ENCODE measurements around the gene CDH4. TPM values are rescaled to one million over a fixed set of nuclear protein-coding genes. Genes with fewer than 3 reads are reported as not detected.

The CDH4 gene
- total and polyA plus RNA-seq, 2 of the 13 experiments (the other 11 are each of a cell fraction or from before 2014, with no cell fraction given), result not detected

- Histone ChIP-seq H4K20me1 (ENCODE audit: insufficient read depth, low read length) (no peaks in the 10 kb centered on the region), H3K4me1 (ENCODE audit: insufficient read depth, low read length) (no peaks in the 10 kb centered on the region), H3K9ac (ENCODE audit: insufficient read depth, low read depth, low read length) (no peak overlapping the region), H3K79me2 (ENCODE audit: insufficient read depth, low read length) (no peaks in the 10 kb centered on the region), H2AFZ (ENCODE audit: low read length) (no peak overlapping the region), H3K27ac (ENCODE audit: extremely low read length, insufficient read depth, low read length) (no peak overlapping the region), H3K36me3 (replicated peaks in 1 of 2; ENCODE audit: control insufficient read depth in 1 of 2, insufficient read depth in 2 of 2, low read length in 2 of 2) (no peaks in the 10 kb centered on the region), H3K9me3 (ENCODE audit: low read length) (no peaks in the 10 kb centered on the region), H3K4me3 (replicated peaks in 1 of 3; ENCODE audit: insufficient read depth in 1 of 3, low read depth in 2 of 3, low read length in 3 of 3) (no peak overlapping the region), H3K27me3 (ENCODE audit: control insufficient read depth in 1 of 2, insufficient read depth in 2 of 2, low read length in 2 of 2) (peaks cover 13 to 51% of the 10 kb centered on the region in 2 experiments; a peak in 4 of 5 replicates), H3K4me2 (ENCODE audit: low read depth, low read length) (no peak overlapping the region)
- WGBS (ENCODE audit: low lambda C conversion rate), result 8% methylated on average over 8 of the region's 11 CpGs
- FAIRE-seq (no peak), DNase-seq (ENCODE audit: low spot score) (no peak), ATAC-seq (no peak)
- CTCF ChIA-PET (ENCODE audit: low intra/inter-chr PET ratio, low total read pairs), result no interaction called here
- intact Hi-C loops (cut with micrococcal nuclease; ENCODE audit: unreplicated experiment) (no loop called here), in situ Hi-C loops (cut with HindIII; ENCODE audit: extremely low pct_ligation_motif_present, low pct_unique_long_range_greater_than_20kb) (no loop called here)
- no TSS peak for BruUV-seq (replicated peaks)
- POLR2A ChIA-PET, result no interaction called here
- TF ChIP-seq ZNF496 (CRISPR knock-in tag; IDR thresholded peaks at IDR 0.05; ENCODE audit: insufficient replicate concordance), result no peak
- TF ChIP-seq LCORL (IDR thresholded peaks at IDR 0.05), result no peak
- no peak for TF ChIP-seq LCORL (CRISPR knock-in tag; IDR thresholded peaks at IDR 0.05)
- no peak for TF ChIP-seq NCOA1 (CRISPR knock-in tag; IDR thresholded peaks at IDR 0.05)
- no peak for TF ChIP-seq NONO (IDR thresholded peaks at IDR 0.05)
- TF ChIP-seq NONO (CRISPR knock-in tag; conservative IDR thresholded peaks at IDR 0.05), result no peak
- TF ChIP-seq WIZ (CRISPR knock-in tag; IDR thresholded peaks at IDR 0.05), result no peak
- TF ChIP-seq ZNF414 (CRISPR knock-in tag; IDR thresholded peaks at IDR 0.05), result no peak
- no peak for TF ChIP-seq SKIL (CRISPR knock-in tag; IDR thresholded peaks at IDR 0.05; ENCODE audit: borderline replicate concordance)
- TF ChIP-seq ZSCAN30 (CRISPR knock-in tag; IDR thresholded peaks at IDR 0.05), result no peak
- TF ChIP-seq GZF1 (CRISPR knock-in tag; IDR thresholded peaks at IDR 0.05), result no peak
- no peak for TF ChIP-seq ZNF142 (CRISPR knock-in tag; IDR thresholded peaks at IDR 0.05)
- no peak for TF ChIP-seq NAIF1 (CRISPR knock-in tag; IDR thresholded peaks at IDR 0.05; ENCODE audit: borderline replicate concordance)
- no peak for TF ChIP-seq FOXA3 (CRISPR knock-in tag; IDR thresholded peaks at IDR 0.05)
- TF ChIP-seq KMT2A (CRISPR knock-in tag; IDR thresholded peaks at IDR 0.05), result no peak
- no peak for TF ChIP-seq ZNF563 (CRISPR knock-in tag; IDR thresholded peaks at IDR 0.05)
- TF ChIP-seq CBFB (CRISPR knock-in tag; IDR thresholded peaks at IDR 0.05), result no peak
These were observed 114.9 kb downstream of the CDH4 start for GRCh38 chr20:61366914-61367313.

All from HepG2 (cell line).